Uterus (tissue), 2 donors: ENCODE measurements around the gene TMC2.

Experiments
- CTCF ChIP-seq, 4 experiments: fragments of 200-600 bp in 2 of 4; fragments of 450-650 bp in 2 of 4; sonication (generic) in 2 of 4; IDR thresholded peaks; one replicate each; pipeline ENCODE4 v1.5.1; 2016 to 2019; ENCODE audit warnings: antibody characterized with exemption in 4 of 4, mild to moderate bottlenecking in 2 of 4, moderate library complexity in 1 of 4
- POLR2A ChIP-seq, 2 donors: fragments of 450-650 bp; IDR thresholded peaks; one replicate each; pipeline ENCODE4 v1.6.1; 2016; ENCODE audit warnings: antibody characterized with exemption in 2 of 2, mild to moderate bottlenecking in 1 of 2, moderate library complexity in 1 of 2

GRCh38 chr20:2518096-2518495 is 18.3 kb upstream of the TMC2 start:
- TF ChIP-seq CTCF (IDR thresholded peaks at IDR 0.05) (no peak), POLR2A (IDR thresholded peaks at IDR 0.05) (no peak)
